GM21786 (cell line): ENCODE measurements around the gene SUPT3H.
A peak's percentile ranks its signal among the peaks of the same experiment; 100 is the strongest.

Experiments used
- ATAC-seq: cut with Tn5 transposase; IDR thresholded peaks from one replicate; pipeline ENCODE4 v1.9.1; 2021; ENCODE audit not compliant: unreplicated experiment

SUPT3H gene

GRCh38 chr6:44966449-44967092 is 411.2 kb downstream of the SUPT3H start:
- no peak for ATAC-seq

GRCh38 chr6:44965708-44966107 is 412.0 kb downstream of the SUPT3H start:
- no peak for ATAC-seq

GRCh38 chr6:44960898-44961297 is 416.8 kb downstream of the SUPT3H start:
- peak; percentile 47 for ATAC-seq

- no peak for ATAC-seq
Observed at GRCh38 chr6:44959651-44960050, 418.1 kb downstream of the SUPT3H start.

DNA sequence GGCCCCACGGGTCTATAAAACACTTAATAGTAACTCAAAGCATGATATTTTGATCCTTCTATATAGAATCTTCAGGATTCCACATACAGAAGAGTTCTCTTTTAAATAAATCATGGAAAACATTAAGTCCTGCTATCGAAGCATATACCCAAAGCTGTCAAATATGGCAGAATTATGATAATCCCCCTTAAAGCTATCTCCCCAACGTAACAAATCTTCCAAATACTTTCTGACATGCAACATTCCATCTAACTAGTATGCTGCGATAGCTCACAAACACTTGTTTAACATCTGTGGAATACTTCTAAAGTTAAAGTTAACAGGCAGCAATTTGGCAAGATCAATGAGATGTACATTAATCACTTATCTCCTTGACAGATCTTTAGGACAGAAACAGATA is 420.6 kb downstream of the SUPT3H start:
- ATAC-seq: no peak

DNA sequence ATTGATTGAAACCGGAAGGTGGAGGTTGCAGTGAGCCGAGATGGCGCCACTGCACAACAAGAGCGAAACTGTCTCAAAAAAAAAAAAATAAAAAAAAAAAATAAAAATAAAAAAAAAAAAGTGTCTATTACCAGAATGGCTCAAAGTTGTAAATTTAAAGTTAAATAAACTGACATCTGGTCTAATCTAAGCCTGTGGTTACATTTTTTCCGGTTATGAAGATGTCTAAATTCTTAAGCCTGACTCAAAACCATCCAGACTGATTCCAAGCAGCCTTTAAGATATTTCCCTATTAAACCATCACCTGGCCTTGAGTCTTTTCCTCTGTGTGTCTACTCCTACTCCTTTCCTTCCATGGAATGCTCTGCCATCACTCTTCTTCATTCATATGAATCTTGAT is 421.3 kb downstream of the SUPT3H start:
- ATAC-seq: no peak

- ATAC-seq: no peak
Observed at GRCh38 chr6:44955145-44955544, 422.6 kb downstream of the SUPT3H start.

DNA sequence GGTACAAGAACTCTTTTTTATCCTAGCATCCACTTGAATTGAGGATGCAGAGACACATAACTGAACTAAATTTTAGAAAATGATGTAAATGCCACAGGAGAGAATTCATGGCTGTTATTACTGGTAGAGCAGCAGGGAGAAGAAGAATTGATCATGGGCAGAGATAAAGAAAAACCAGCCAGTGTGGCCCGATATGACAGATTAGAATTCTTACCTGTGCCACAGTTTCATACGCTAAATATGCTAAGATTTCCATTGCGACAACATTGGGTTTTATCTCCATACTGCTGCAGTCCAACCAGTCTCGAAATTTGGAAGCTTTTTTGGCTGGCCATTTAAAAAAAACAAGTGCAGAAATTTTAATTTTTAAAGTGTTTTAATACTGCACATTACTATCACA is 423.5 kb downstream of the SUPT3H start:
- no peak for ATAC-seq

DNA sequence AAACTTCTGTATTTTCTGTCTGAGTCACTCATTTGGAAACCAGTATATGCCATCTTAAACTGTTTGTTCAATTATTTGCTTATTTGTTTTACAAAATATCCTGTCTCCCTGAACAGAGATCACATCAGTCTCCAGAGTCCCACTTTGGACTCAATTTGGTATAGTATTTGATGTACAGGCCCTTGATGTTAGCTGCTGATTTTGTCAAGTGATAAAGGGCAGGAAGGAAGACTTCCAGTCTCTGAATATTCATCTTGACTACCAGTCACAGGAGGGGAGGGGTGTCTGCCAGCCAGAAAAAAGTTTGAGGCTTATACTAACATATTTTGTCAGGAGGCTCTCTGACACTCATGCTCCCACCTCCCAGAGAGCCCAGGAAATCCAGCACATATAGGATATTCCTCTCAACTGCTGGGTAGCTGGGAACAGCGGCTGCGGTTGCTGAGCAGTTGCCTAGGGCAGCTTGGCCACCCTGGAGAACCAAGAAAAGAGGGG is 426.4 kb downstream of the SUPT3H start:
- no peak for ATAC-seq

GRCh38 chr6:44949596-44950201 is 428.0 kb downstream of the SUPT3H start:
- ATAC-seq: no peak

- ATAC-seq: no peak
Observed at GRCh38 chr6:44943541-44943940, 434.2 kb downstream of the SUPT3H start.

DNA sequence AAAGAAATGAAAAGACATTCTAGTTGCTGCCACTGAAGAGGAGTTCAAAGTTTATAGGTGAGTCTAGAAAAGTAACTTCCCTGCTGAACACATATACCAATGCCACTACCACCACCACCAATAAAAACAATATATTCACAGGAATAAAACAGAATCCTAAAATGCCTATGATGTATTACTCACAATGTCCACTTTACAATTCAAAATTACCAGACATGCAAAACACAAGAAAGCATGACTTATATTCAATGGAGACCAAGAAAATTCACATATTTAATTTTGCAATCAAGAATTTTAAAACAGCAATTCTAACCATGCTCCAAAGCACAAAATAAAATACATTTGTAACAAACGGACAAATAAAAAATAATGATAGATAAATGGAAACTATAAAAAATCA is 434.9 kb downstream of the SUPT3H start:
- no peak for ATAC-seq

DNA sequence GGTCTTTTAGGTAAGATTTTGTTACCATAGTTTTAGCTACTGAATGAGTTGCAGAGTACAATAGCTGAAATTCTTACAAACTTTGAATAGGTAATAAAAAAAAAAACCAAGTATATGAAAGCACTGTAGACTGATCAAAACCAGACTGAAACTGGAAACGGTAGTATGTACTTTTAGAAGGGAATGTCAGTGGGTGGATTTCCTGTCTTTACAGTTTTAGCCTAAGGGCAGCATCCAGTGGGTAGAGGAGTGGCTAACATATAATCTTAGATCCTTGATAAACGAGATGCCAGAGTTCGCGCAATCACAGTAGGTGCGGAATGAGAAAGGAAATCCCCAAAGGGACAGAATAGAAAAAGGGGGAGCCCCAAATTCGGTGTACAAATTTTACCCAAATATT is 435.5 kb downstream of the SUPT3H start:
- no peak for ATAC-seq

- ATAC-seq: no peak
Observed at GRCh38 chr6:44940367-44940766, 437.4 kb downstream of the SUPT3H start.

DNA sequence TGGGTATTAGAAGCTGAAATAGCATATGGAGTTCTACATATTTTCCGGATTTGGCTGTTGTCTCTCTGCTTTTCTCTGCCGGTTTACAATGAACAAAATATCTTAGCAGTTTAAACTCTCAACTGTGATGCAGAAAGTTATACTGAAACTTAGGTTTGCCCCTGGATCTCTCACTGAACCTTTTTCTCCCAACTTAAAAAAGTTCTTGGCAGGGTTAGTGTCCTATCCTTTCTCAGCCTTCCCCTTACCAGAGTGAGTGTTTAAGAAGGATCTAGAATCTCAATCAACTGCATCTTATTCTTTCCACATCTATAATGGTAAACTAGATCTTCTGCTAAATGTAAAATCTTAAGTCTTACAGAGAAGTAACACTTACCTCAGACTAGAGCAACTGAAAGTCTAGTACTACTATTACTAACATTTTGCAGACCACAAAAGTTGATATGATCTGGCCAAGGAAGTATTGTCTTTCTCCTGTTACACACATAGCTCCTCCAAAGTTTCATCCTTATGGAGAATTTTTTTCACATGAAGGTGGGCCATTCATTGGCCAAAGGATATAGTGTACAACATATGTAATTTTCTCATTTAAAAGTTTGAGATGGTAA is 441.9 kb downstream of the SUPT3H start:
- no peak for ATAC-seq

- ATAC-seq: no peak
Observed at GRCh38 chr6:44933108-44933507, 444.6 kb downstream of the SUPT3H start.

DNA sequence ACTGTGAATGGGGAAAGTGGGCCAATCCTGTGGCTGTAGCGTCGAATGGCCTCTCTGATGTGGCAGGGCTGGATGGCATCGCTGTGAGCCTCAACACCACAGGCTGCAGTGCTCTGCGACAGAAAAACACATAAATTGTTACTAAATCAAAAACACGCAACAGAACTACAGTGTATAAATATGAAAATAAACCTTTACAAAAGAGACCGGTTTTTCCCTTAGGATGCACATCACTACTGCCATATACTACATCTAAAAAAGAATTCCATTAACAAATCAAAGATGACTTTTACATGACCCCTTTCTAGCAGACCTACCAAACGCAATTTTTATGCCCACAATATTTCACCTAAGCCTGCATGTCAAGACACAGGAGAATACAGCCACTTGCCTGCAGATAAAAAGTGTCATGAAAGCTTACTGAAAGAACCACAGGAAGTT is 445.1 kb downstream of the SUPT3H start:
- no peak for ATAC-seq

DNA sequence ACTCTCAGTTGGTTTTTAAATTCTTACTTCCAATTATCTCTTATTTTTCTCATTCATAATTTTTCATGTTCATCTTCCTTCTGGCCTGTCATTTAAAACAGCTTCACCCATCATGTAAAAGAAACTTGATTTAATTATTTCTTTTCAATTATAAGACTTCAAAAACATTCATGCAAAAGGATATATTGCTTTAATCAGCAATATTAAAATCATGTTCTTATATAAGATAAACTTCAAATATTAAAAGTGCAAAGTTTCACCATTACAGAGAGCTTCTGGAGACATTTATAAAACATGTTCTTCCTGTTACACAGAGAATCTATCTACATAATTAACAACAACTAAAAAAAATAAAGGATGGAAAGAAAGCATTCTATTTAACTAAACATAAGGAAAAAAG is 446.3 kb downstream of the SUPT3H start:
- no peak for ATAC-seq

DNA sequence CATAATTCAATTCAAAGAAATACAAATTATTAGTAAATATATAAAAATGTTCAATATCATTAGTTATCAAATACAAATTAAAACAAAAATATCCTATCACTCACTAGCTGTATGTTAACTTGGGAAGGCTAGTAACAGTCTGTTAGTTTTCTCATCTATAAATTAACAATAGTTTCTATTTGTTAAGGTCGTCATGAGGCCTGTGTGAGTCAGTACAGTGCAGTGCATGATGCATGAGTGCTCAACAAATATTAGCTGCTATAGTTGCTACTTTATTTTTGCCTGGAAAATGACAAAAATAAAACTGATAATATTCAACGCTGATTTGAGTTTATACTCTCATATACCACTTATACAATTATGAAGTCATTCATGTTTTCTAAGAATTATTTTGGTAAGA is 451.2 kb downstream of the SUPT3H start:
- no peak for ATAC-seq

DNA sequence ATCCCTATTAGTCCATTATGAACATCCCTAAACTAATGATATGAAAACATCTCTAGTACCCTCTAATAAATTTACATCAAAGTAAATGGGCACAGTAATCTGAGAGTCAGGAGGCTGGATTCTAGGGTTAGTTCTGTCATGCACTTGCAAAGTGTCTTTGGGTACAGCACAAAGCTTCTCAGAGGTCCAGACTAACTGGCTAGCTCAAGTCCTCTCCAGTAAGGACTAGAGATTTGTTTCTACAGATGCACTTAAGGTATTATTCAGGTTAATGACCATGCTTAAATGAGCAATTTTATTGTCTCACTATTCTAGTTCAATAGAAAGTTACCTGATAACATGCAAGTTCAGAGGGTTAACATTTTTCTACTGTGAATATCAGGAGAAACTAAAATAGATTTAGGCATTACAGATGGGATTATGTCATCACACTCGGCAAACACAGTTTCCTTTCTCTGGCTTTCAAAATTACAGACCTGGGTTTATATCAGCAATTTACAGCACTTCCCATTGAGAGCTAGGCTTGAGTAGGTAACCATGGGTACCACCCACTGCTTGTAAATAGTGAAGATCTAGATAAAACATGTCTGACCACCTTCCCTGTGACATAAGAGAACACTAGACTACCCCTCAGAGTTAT is 452.5 kb downstream of the SUPT3H start:
- no peak for ATAC-seq

- ATAC-seq: no peak
Observed at GRCh38 chr6:44923444-44923843, 454.3 kb downstream of the SUPT3H start.

DNA sequence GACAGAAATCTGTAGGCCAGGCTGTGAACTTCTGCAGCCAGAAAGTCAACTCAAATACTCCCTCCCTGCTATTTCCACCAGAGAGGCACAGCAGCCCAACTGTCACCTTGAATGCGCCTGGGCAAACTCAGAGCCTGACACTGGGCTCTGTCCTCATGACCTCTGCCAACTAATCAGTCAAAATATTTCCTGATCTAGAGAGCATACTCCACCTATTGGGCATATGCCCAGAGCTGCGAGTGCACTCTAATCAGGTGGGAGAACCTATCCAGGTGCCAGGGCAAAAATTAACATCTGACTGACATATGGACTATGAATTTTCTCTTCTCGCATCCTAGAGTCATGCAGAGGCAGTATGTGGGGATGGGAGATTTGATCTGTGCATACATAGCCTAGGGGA is 455.9 kb downstream of the SUPT3H start:
- ATAC-seq: no peak
